ENCODE data around the gene IFT88.

IFT88 gene, protein sequence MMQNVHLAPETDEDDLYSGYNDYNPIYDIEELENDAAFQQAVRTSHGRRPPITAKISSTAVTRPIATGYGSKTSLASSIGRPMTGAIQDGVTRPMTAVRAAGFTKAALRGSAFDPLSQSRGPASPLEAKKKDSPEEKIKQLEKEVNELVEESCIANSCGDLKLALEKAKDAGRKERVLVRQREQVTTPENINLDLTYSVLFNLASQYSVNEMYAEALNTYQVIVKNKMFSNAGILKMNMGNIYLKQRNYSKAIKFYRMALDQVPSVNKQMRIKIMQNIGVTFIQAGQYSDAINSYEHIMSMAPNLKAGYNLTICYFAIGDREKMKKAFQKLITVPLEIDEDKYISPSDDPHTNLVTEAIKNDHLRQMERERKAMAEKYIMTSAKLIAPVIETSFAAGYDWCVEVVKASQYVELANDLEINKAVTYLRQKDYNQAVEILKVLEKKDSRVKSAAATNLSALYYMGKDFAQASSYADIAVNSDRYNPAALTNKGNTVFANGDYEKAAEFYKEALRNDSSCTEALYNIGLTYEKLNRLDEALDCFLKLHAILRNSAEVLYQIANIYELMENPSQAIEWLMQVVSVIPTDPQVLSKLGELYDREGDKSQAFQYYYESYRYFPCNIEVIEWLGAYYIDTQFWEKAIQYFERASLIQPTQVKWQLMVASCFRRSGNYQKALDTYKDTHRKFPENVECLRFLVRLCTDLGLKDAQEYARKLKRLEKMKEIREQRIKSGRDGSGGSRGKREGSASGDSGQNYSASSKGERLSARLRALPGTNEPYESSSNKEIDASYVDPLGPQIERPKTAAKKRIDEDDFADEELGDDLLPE

GRCh38 chr13:20566898-20567874, at the start of gene IFT88:
Gene IFT88, plus strand, starts transcription at chr13:20567157. Its CDS starts 7,229 bp downstream, at chr13:20574386.
- H3K27ac ChIP-seq: peak within 1 kb of the TSS; percentile 92 to 97
- TF ChIP-seq CTCF (IDR thresholded peaks at IDR 0.05): no peak
- peak within 1 kb of the TSS; percentile 91 for H3K4me3 ChIP-seq
- peak; percentile 91 for DNase-seq (ENCODE audit: low spot score)

- H3K27ac ChIP-seq: peak overlapping the region in 1 of 2 donors; percentile 13
- TF ChIP-seq CTCF (IDR thresholded peaks at IDR 0.05): no peak
- no peak for DNase-seq (ENCODE audit: low spot score)
- no peak overlapping the region for H3K4me3 ChIP-seq
These were observed 48.3 kb upstream of the IFT88 start for GRCh38 chr13:20518660-20519100.

DNA sequence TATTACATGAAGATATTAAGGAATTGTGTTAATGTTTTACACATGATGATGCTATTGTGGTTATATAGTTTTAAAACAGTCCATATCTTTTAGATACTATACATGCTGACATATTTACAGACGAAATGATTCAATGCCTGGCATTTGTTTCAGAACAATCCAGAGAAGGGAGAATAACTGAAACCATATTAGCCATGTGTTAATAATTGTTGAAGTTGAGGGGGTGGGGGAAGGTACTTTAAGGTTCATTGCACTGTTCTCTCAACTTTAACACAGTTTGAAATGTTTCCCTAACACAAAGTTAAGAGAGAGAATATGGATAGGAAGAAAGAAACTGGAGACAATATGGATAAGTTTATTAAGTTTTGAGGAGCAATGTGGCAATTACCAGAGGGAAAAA, 47.1 kb upstream of the IFT88 start:
- H3K27ac ChIP-seq: no peak overlapping the region

DNA sequence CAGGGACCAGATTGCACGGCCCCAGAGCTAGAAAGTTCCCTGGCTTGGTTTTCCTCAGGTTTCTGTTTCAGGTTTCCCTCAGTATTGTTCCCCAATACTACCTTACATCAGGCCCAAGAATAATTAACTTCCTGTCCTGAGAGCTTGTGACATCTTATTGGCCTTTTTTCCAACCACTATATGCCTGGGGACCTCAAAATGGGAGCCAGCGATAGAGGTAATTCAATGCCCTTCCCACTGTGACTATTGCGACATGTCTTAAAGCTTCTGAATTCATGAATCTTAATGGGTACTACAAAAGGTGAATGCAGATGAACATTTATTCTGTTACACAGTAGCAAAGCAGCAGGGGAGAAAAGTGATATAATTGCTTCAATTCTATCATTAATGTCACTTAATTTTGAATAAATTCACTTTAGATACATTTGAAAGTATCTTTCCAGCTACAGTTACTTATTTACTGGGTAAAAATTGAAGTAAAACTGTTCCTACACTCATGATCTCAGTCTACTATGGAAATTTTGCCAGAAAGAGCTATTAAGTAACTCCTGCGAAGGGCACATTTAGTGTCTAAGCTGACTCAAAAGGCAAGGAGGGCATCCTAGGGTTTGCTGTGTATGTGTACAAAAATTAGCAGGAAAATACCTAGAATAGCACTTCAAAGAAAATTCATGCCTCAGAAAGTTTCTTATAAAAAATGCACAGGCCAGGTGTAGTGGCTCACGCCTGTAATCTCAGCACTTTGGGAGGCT, 45.4 kb upstream of the IFT88 start:
- no peak overlapping the region for H3K27ac ChIP-seq
- no peak overlapping the region for H3K4me3 ChIP-seq
- DNase-seq (ENCODE audit: low spot score): no peak
- no peak for TF ChIP-seq CTCF (IDR thresholded peaks at IDR 0.05)

More for the DNA sequence above, 47.1 kb upstream of the IFT88 start:
- TF ChIP-seq CTCF (IDR thresholded peaks at IDR 0.05): no peak
- H3K4me3 ChIP-seq: no peak overlapping the region
- DNase-seq (ENCODE audit: low spot score): no peak

DNA sequence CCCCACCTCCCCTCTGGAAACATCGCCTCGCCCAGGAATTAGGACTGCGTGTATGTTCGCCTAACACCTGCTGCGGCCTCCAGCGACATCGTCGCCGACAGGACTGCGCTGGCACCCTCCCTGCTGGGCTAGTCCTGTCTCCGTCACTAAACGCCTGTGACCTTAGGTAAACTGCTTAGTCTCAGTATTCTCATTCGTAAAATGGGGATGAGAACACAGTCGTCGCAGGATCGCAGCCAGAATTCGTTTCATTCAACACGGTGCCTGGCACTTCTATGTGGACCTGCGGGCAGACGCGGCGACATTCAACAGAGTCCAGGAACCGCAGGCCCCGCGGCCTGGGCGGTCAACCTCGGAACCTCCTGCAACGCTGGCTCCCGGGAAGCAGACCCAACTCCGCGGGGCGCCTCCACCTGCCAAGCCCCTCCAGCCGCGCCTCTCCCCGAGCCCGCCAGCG, 41.8 kb upstream of the IFT88 start:
- Histone ChIP-seq H3K27ac (peak overlapping the region; percentile 68 to 93), H3K4me3 (peak overlapping the region; percentile 97)
- TF ChIP-seq CTCF (IDR thresholded peaks at IDR 0.05): no peak
- DNase-seq (ENCODE audit: low spot score): no peak
